A549 (cell line): Measurements from ENCODE around the gene OR6K2. TPM values are rescaled to one million over a fixed set of nuclear protein-coding genes. Genes with fewer than 3 reads are reported as not detected.

Experiments used
- ATAC-seq, 2 experiments: fragments of 200-7000 bp in 1 of 2; fragments of >200 bp in 1 of 2; cut with Nextera tagmentation in 1 of 2; cut with Tn5 transposase in 1 of 2; 3 replicates each; pipeline versions ENCODE4 v1.8.0 to v1.9.1; 2018 to 2020; ENCODE audit warnings: mild to moderate bottlenecking in 1 of 2, moderate library complexity in 1 of 2
- CTCF ChIA-PET: fragments of 300-600 bp; sonication (Branson Sonifier 250); formaldehyde crosslinking; extraction: SDS; loops from one replicate; lab custom pipeline; 2021; ENCODE audit warnings: antibody characterized with exemption, inconsistent platforms; lab: Yijun Ruan, JAX
- POLR2A ChIA-PET: fragments of 350-600 bp; formaldehyde crosslinking; extraction: SDS; loops from one replicate; lab custom pipeline; 2021; ENCODE audit warnings: antibody characterized with exemption, inconsistent platforms; lab: Yijun Ruan, JAX
- DNase-seq, 2 experiments: peaks; one replicate each; pipeline versions ENCODE4 v3.0.0 to v3.0.0-alpha.2; 2011 to 2016; ENCODE audit warnings: low read depth in 1 of 2, low spot score in 1 of 2
- FAIRE-seq: peaks from 2 replicates; lab custom pipeline; 2011; peaks lifted over from hg19 to GRCh38; lab: Jason Lieb, UNC
- H3K27ac ChIP-seq, 2 experiments: fragments of >200 bp; sonication (Bioruptor Twin); formaldehyde crosslinking; 3 replicates each; pipeline ENCODE4 v1.5.1; 2016 to 2017
- H3K4me1 ChIP-seq: fragments of >200 bp; sonication (Bioruptor Twin); formaldehyde crosslinking; 3 replicates; pipeline ENCODE4 v1.6.1; 2016
- H3K4me2 ChIP-seq: fragments of >200 bp; sonication (Bioruptor Twin); formaldehyde crosslinking; 3 replicates; pipeline ENCODE4 v1.6.1; 2016
- H3K4me3 ChIP-seq: fragments of >200 bp; sonication (Bioruptor Twin); formaldehyde crosslinking; 3 replicates; pipeline ENCODE4 v1.5.1; 2016
- H3K9me3 ChIP-seq: fragments of >200 bp; sonication (Bioruptor Twin); formaldehyde crosslinking; 3 replicates; pipeline ENCODE4 v1.6.1; 2016
- CHD2 ChIP-seq: fragments of 150-350 bp; IDR thresholded peaks from 2 replicates; pipeline ENCODE4 v1.6.1; 2014; ENCODE audit warnings: low read length; ENCODE audit not compliant: partially characterized antibody
- CHD4 ChIP-seq: fragments of 200-600 bp; sonication (generic); IDR thresholded peaks from 2 replicates; pipeline ENCODE4 v1.6.1; 2016; ENCODE audit warnings: antibody characterized with exemption, mild to moderate bottlenecking, borderline replicate concordance
- EP300 ChIP-seq, 2 experiments: fragments of >200 bp; sonication (Bioruptor Twin); formaldehyde crosslinking; IDR thresholded peaks; 2 replicates in 1 of 2; 3 replicates in 1 of 2; pipeline ENCODE4 v1.6.1; 2016 to 2017
- ESRRA ChIP-seq: fragments of 150-350 bp; IDR thresholded peaks from 2 replicates; pipeline ENCODE4 v1.6.1; 2014; ENCODE audit warnings: mild to moderate bottlenecking, low read length, borderline replicate concordance
- FOXS1 ChIP-seq: fragments of 250-450 bp; sonication (Bioruptor Pico); IDR thresholded peaks from 2 replicates; pipeline ENCODE4 v1.5.0; 2020; ENCODE audit warnings: mild to moderate bottlenecking, moderate library complexity
- HOXA7 ChIP-seq: fragments of 250-450 bp; sonication (Bioruptor Pico); IDR thresholded peaks from 2 replicates; pipeline ENCODE4 v1.5.0; 2020; ENCODE audit warnings: mild to moderate bottlenecking, moderate library complexity
- JUN ChIP-seq, 2 experiments: fragments of >200 bp; sonication (Bioruptor Twin); formaldehyde crosslinking; IDR thresholded peaks; 2 replicates in 1 of 2; 3 replicates in 1 of 2; pipeline ENCODE4 v1.6.1; 2016 to 2017
- JUNB ChIP-seq: fragments of >200 bp; sonication (Bioruptor Twin); formaldehyde crosslinking; IDR thresholded peaks from 2 replicates; pipeline ENCODE4 v1.6.1; 2016
- KDM1A ChIP-seq: fragments of 200-600 bp; sonication (generic); IDR thresholded peaks from 2 replicates; pipeline ENCODE4 v1.6.1; 2016; ENCODE audit warnings: low read depth, mild to moderate bottlenecking
- KDM5A ChIP-seq: fragments of 200-600 bp; sonication (generic); IDR thresholded peaks from 2 replicates; pipeline ENCODE4 v1.6.1; 2016; ENCODE audit warnings: antibody characterized with exemption, mild to moderate bottlenecking
- MAFK ChIP-seq: fragments of 450-650 bp; IDR thresholded peaks from 2 replicates; pipeline ENCODE4 v1.6.1; 2014; ENCODE audit not compliant: partially characterized antibody
- RNF2 ChIP-seq: fragments of 200-600 bp; sonication (generic); IDR thresholded peaks from 2 replicates; pipeline ENCODE4 v1.6.1; 2016; ENCODE audit warnings: low read depth, mild to moderate bottlenecking, antibody characterized with exemption, moderate library complexity, borderline replicate concordance
- SMC3 ChIP-seq: fragments of >200 bp; sonication (Bioruptor Twin); formaldehyde crosslinking; IDR thresholded peaks from 3 replicates; pipeline ENCODE4 v1.6.1; 2018; ENCODE audit warnings: inconsistent platforms
- ZC3H11A ChIP-seq: fragments of 450-650 bp; IDR thresholded peaks from 2 replicates; pipeline ENCODE4 v1.6.1; 2014; ENCODE audit warnings: antibody characterized with exemption, mild to moderate bottlenecking
- WGBS: methylation state at CpG from one replicate; pipeline ENCODE4 v1.1.6; 2017; ENCODE audit errors: missing lambda C conversion rate; 5-methylcytosine and 5-hydroxymethylcytosine counted together
- polyA plus RNA-seq, 4 experiments: library from polyadenylated mRNA; depleted of rRNA in 3 of 4; stranded (reverse); fragments of >200 nt; fragmentation: RNase III in 1 of 4; extraction: RNeasy Plus Mini Kit Qiagen cat#74134 plus additional on column Dnase treatment in 1 of 4; gene quantifications; 2 replicates in 3 of 4; 3 replicates in 1 of 4; pipeline ENCODE4 v1.2.3, GENCODE V29; 2011 to 2017
- TF ChIP-seq, protein P1 (sequence below): fragments of >200 bp; sonication (Bioruptor Twin); formaldehyde crosslinking; IDR thresholded peaks from 3 replicates; pipeline ENCODE4 v1.5.1; 2016
- TF ChIP-seq, protein P2 (sequence below): fragments of 250-450 bp; sonication (Bioruptor Pico); IDR thresholded peaks from 2 replicates; pipeline ENCODE4 v1.5.0; 2020; ENCODE audit warnings: low read depth, mild to moderate bottlenecking, moderate library complexity
- TF ChIP-seq, protein P3 (sequence below): IDR thresholded peaks from 2 replicates; pipeline ENCODE4 v1.6.1; 2012
- TF ChIP-seq, protein P4 (sequence below): fragments of 200-600 bp; sonication (generic); IDR thresholded peaks from 2 replicates; pipeline ENCODE4 v1.6.1; 2016; ENCODE audit warnings: antibody characterized with exemption, mild to moderate bottlenecking, moderate library complexity

Gene OR6K2
- polyA plus RNA-seq, 2 of the 4 experiments (the other 2 are of a cell fraction), result not detected

DNA sequence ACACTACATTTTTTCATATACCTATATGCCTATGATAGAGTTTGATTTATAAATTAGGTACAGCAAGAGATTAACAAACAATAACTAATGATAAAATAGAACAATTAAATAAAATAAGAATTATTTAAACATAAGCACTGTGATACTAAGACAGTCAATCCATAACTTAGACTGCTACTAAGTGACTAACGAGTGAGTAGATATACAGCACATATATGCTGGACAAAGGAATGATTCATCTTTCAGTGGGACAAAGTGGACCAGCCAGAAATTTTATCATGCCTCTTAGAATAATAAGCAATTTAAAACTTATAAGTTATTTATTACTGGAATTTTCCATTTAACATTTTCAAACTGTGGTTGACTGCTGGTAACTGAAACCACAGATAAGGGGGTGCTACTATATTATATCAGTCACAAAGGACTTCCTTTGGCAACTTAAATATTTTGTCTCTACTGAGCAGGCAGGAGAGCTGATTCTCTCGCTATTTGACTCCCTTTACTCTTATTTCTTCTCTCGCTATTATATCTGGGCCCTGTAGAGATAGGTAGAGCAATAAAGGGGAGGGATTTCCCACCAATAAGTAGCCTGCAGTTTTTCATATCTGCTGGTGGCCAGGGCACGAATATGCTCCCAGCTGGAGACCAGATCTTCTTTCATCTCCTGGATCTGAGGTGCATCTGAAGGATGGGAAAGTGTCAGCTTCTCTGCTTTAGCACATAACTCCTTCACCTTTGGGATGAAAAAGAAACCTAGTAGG is 24.7 kb downstream of the OR6K2 start:
- no peaks in the 10 kb centered on the region for H3K9me3 ChIP-seq
- H3K4me3 ChIP-seq, result no peak overlapping the region
- WGBS, result 5% methylated on average over 4 of the region's 4 CpGs
- no peak overlapping the region for H3K4me2 ChIP-seq
- ATAC-seq (no peak), DNase-seq (no peak), FAIRE-seq (no peak)
- CTCF ChIA-PET, result no interaction called here
- TF ChIP-seq, protein P1, sequence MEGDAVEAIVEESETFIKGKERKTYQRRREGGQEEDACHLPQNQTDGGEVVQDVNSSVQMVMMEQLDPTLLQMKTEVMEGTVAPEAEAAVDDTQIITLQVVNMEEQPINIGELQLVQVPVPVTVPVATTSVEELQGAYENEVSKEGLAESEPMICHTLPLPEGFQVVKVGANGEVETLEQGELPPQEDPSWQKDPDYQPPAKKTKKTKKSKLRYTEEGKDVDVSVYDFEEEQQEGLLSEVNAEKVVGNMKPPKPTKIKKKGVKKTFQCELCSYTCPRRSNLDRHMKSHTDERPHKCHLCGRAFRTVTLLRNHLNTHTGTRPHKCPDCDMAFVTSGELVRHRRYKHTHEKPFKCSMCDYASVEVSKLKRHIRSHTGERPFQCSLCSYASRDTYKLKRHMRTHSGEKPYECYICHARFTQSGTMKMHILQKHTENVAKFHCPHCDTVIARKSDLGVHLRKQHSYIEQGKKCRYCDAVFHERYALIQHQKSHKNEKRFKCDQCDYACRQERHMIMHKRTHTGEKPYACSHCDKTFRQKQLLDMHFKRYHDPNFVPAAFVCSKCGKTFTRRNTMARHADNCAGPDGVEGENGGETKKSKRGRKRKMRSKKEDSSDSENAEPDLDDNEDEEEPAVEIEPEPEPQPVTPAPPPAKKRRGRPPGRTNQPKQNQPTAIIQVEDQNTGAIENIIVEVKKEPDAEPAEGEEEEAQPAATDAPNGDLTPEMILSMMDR, result no peak
- TF ChIP-seq SMC3, result no peak
- TF ChIP-seq EP300 (IDR thresholded peaks at IDR 0.05), result no peak
- no peak for TF ChIP-seq MAFK
- no peak for TF ChIP-seq ZC3H11A
- TF ChIP-seq, protein P2, sequence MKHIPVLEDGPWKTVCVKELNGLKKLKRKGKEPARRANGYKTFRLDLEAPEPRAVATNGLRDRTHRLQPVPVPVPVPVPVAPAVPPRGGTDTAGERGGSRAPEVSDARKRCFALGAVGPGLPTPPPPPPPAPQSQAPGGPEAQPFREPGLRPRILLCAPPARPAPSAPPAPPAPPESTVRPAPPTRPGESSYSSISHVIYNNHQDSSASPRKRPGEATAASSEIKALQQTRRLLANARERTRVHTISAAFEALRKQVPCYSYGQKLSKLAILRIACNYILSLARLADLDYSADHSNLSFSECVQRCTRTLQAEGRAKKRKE (CRISPR knock-in tag), result no peak
- TF ChIP-seq, protein P3, sequence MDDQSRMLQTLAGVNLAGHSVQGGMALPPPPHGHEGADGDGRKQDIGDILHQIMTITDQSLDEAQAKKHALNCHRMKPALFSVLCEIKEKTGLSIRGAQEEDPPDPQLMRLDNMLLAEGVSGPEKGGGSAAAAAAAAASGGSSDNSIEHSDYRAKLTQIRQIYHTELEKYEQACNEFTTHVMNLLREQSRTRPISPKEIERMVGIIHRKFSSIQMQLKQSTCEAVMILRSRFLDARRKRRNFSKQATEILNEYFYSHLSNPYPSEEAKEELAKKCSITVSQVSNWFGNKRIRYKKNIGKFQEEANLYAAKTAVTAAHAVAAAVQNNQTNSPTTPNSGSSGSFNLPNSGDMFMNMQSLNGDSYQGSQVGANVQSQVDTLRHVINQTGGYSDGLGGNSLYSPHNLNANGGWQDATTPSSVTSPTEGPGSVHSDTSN, result no peak
- no peak for TF ChIP-seq FOXS1 (CRISPR knock-in tag)
- TF ChIP-seq HOXA7 (CRISPR knock-in tag), result no peak
- POLR2A ChIA-PET, result no interaction called here
- H3K4me1 ChIP-seq, result no peaks in the 10 kb centered on the region
- H3K27ac ChIP-seq, result no peak overlapping the region

DNA sequence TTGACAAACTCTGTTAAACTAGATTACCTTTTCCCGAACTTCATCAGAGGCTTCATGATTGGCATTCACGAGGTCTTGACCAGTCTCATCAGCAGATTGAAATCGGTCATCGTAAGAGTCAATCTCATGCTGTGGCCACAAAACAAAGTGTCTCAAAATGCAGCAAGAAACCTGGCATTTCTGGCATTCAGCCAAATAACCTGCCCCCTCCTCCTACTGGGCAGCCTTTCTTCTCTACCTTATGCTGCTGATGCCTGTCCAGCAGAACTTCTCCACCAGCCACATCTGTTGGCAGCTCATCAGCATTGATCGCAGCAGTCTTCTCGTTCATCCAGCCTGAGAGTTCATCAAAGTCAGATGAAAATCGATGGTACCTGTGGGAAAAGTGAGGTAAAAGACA is 26.1 kb downstream of the OR6K2 start:
- no peak overlapping the region for H3K27ac ChIP-seq
- H3K4me1 ChIP-seq, result no peaks in the 10 kb centered on the region
- H3K9me3 ChIP-seq, result no peaks in the 10 kb centered on the region
- FAIRE-seq (no peak), DNase-seq (no peak)
- POLR2A ChIA-PET, result no interaction called here
- TF ChIP-seq RNF2 (no peak), ESRRA (no peak), KDM5A (no peak), KDM1A (no peak), CHD4 (no peak), CHD2 (no peak), JUN (IDR thresholded peaks at IDR 0.05) (no peak), JUNB (no peak)
- TF ChIP-seq, protein P4, sequence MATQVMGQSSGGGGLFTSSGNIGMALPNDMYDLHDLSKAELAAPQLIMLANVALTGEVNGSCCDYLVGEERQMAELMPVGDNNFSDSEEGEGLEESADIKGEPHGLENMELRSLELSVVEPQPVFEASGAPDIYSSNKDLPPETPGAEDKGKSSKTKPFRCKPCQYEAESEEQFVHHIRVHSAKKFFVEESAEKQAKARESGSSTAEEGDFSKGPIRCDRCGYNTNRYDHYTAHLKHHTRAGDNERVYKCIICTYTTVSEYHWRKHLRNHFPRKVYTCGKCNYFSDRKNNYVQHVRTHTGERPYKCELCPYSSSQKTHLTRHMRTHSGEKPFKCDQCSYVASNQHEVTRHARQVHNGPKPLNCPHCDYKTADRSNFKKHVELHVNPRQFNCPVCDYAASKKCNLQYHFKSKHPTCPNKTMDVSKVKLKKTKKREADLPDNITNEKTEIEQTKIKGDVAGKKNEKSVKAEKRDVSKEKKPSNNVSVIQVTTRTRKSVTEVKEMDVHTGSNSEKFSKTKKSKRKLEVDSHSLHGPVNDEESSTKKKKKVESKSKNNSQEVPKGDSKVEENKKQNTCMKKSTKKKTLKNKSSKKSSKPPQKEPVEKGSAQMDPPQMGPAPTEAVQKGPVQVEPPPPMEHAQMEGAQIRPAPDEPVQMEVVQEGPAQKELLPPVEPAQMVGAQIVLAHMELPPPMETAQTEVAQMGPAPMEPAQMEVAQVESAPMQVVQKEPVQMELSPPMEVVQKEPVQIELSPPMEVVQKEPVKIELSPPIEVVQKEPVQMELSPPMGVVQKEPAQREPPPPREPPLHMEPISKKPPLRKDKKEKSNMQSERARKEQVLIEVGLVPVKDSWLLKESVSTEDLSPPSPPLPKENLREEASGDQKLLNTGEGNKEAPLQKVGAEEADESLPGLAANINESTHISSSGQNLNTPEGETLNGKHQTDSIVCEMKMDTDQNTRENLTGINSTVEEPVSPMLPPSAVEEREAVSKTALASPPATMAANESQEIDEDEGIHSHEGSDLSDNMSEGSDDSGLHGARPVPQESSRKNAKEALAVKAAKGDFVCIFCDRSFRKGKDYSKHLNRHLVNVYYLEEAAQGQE, result no peak
- TF ChIP-seq, all 56 proteins: peak for 0
- H3K4me2 ChIP-seq, result no peak overlapping the region
- no peak for ATAC-seq
- no peak overlapping the region for H3K4me3 ChIP-seq
- WGBS, result 26% methylated on average over 7 of the region's 7 CpGs
- CTCF ChIA-PET, result no interaction called here
